Activated naive CD8-positive, alpha-beta T cell treated with anti-CD3 and anti-CD28 coated beads for 36 hours (primary cell): ENCODE data around the gene SETD2. TPM values are rescaled to one million over a fixed set of nuclear protein-coding genes. Genes with fewer than 3 reads are reported as not detected.

ENCODE experiments used
- DNase-seq: peaks from one replicate; pipeline ENCODE4 v3.0.0; 2021
- H3K27ac Mint-ChIP-seq: one replicate; pipeline ENCODE4 v1.8.0; 2022; ENCODE audit warnings: mild to moderate bottlenecking, moderate library complexity, mixed read lengths
- H3K27me3 Mint-ChIP-seq: one replicate; pipeline ENCODE4 v1.8.0; 2022; ENCODE audit warnings: mild to moderate bottlenecking, mixed read lengths
- H3K36me3 Mint-ChIP-seq: one replicate; pipeline ENCODE4 v1.8.0; 2021; ENCODE audit warnings: mild to moderate bottlenecking, mixed read lengths
- H3K4me1 Mint-ChIP-seq: one replicate; pipeline ENCODE4 v1.8.0; 2021; ENCODE audit warnings: mixed read lengths
- H3K4me3 Mint-ChIP-seq: one replicate; pipeline ENCODE4 v1.8.0; 2022; ENCODE audit warnings: mild to moderate bottlenecking, moderate library complexity, mixed read lengths
- H3K9me3 Mint-ChIP-seq: one replicate; pipeline ENCODE4 v1.8.0; 2022; ENCODE audit warnings: mixed read lengths
- total RNA-seq, 2 experiments: library from RNA; stranded (reverse); gene quantifications; one replicate each; pipeline ENCODE4 v1.2.3, GENCODE V29; 2021

Gene SETD2
- total RNA-seq, 2 experiments from 2014 or later: 33.7 to 35.9 TPM

DNA sequence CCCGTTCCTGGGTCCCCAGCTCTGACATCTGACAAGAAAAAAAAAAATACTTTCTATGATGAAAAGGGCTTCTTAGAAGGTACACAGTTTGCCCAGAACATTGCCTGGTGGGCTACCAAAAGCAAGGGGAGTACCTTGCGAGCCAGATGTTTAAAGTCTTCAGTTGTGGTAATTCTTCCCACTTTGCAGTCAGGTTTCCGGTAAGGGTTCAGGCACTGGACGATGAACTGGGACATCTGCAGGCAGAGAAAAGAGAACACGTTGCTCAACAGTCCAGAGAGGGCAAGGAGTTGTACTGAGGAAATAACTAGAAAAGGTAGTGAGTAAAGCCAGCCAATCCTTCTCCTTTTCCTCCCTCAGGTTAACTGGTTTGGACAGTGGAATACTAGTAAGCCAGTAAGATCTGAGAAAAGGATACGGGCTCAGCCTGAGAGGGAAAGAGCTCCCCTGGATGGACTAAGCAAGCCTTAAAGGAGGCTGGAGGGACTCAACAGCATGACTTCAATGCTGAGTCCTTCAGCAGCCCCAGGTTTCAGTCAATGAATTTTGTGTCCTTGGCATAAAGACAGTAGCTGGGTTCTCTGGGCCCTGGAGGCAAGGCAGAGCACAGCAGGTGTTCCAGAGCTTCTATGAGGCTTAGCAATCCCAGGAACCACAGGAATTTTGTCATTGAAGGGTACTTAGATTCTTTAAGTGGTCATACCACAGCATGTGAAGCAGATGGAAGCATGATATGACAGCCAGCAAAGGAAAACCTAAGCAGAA is 146.2 kb downstream of the SETD2 start:
- H3K36me3 Mint-ChIP-seq: peaks cover 31% of the 10 kb centered on the region

DNA sequence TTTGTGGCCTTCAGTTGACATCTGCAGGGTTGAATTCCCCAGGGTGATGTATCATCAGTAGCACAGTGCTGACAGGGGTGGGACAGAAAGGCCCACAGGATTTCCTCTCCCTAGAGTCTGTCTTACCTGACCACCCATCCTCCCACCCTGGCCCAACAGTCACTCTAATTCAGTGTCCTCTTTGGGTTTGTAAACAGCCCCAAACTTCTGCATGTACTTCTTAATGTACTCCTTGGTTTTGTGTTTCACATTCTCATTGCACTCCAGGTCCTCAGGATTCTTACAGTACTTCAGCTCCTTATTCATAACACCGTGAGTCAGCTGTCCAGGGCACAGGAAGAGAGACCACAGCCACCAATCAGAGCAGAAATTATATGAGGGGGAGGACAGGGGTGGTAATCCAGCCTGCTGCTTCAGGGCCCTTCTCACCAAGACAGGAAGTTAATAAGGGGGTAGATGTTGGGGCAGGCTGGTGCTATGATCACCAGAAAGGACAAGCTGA is 146.9 kb downstream of the SETD2 start:
- peak; percentile 60 for DNase-seq
- no peaks in the 10 kb centered on the region for H3K27me3 Mint-ChIP-seq
- peaks cover 29% of the 10 kb centered on the region for H3K36me3 Mint-ChIP-seq
- H3K27ac Mint-ChIP-seq: peak overlapping the region; percentile 93
- H3K4me3 Mint-ChIP-seq: peak overlapping the region; percentile 65
- H3K9me3 Mint-ChIP-seq: no peaks in the 10 kb centered on the region
- peaks cover 51% of the 10 kb centered on the region for H3K4me1 Mint-ChIP-seq

More for the DNA sequence above, 146.2 kb downstream of the SETD2 start:
- Mint-ChIP-seq H3K4me3 (peak overlapping the region; percentile 65), H3K4me1 (peaks cover 53% of the 10 kb centered on the region), H3K27ac (peak overlapping the region; percentile 93), H3K9me3 (no peaks in the 10 kb centered on the region), H3K27me3 (no peaks in the 10 kb centered on the region)
- no peak for DNase-seq

DNA sequence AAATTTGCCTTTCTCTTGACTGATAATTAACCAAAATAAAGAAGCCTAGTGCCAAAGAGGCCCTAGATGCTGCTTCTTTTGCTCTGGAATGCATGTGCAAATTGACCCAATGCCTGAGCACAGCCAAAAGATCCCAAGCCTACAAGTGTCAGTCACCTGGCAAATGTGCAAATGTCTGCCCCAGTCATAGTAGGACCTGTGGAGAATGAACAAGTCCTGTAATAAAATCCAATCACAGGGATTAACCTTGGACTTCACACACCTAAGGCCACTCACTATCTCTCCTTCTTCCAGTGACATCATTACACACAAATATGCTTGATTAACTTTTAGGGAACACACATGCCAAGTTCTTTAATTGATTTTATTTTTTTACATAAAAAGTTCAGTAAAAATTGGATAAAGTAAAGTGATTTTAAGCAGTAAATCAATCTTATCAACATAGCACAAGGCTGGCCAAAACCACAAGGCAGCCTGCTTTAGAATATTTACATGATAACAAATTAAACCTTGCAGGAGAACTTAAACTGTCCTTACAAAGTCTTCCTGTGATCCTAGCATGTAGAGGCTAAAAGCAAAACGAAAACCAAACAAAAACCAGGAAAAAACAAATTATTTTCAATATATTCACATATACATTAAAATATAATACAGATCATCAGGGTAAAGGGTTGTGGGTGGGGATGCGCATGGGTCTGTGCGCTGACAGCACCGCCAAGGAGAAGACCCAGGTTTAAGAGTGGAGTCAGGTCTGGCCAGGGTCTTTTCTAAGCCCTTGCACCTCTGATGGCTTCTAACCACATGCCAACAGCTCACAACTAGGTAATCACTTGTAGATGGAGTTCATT is 147.6 kb downstream of the SETD2 start:
- no peaks in the 10 kb centered on the region for H3K9me3 Mint-ChIP-seq
- no peak for DNase-seq
- H3K27me3 Mint-ChIP-seq: no peaks in the 10 kb centered on the region
- H3K36me3 Mint-ChIP-seq: peaks cover 29% of the 10 kb centered on the region
- peak overlapping the region; percentile 93 for H3K27ac Mint-ChIP-seq
- peaks cover 50% of the 10 kb centered on the region for H3K4me1 Mint-ChIP-seq
- no peak overlapping the region for H3K4me3 Mint-ChIP-seq

DNA sequence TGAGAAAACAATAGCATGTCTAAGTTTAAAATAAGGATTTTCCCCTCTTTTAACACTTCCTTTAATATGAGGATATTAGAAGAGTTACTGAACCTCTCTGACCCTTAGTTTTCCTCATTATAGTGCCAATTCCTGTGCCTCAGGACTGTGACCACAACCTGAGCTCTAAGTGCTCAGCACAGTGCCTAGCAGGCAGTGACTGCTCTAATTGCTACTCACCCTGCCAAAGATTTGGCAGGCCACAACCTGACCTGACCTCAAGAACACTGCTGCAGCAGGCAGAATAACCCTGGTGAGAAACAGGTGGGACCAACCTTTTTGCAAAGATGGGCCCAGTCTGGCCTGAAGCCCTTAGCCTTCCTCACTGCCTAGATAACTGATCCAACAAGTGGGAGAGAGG is 148.8 kb downstream of the SETD2 start:
- Mint-ChIP-seq H3K36me3 (peaks cover 35% of the 10 kb centered on the region), H3K4me1 (peaks cover 47% of the 10 kb centered on the region), H3K27ac (peak overlapping the region; percentile 58), H3K9me3 (no peaks in the 10 kb centered on the region), H3K4me3 (no peak overlapping the region), H3K27me3 (no peaks in the 10 kb centered on the region)
- no peak for DNase-seq

DNA sequence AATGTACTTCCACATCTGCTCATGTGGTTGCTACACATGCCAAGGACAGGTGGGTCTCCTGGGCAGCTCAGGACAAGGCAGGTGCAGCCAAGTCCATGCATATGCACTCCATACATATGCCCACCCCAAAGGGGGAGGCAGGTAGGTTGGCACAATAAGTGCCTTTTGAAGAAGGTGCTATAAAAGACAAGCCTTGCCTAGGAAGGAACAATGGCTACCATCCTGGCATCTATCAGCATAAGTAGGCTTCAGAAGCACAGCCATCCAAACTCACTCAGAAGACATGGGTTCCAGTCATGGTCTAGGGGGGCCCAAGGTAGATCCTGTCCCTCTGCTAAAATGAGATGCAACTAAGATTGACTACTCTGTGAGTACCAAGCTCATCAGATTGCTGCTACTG is 149.9 kb downstream of the SETD2 start:
- H3K27me3 Mint-ChIP-seq: no peaks in the 10 kb centered on the region
- H3K36me3 Mint-ChIP-seq: peaks cover 33% of the 10 kb centered on the region
- H3K4me3 Mint-ChIP-seq: no peak overlapping the region
- H3K9me3 Mint-ChIP-seq: no peaks in the 10 kb centered on the region
- peak overlapping the region; percentile 6 for H3K27ac Mint-ChIP-seq
- DNase-seq: no peak
- peaks cover 43% of the 10 kb centered on the region for H3K4me1 Mint-ChIP-seq

DNA sequence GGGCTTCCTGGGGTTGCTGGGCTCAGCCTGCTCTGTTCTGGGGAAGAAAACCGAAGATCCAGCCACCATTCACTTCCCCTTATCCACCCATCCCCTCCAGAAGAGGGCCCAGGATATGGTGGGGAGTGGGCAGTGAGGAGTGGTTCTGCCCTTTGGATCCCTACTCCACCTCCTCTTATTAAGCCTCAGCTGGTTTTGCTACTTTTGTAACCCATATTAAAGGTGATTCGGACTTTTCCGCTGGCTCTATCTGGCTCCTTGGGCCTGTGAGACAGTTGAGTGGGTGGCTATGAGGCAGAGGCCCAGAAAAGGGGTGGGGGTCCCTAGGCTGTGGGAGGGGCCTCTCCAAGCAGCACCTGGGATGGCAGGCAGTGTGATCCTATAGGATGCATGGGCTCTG is 150.7 kb downstream of the SETD2 start:
- H3K4me3 Mint-ChIP-seq: no peak overlapping the region
- no peaks in the 10 kb centered on the region for H3K9me3 Mint-ChIP-seq
- H3K27ac Mint-ChIP-seq: no peak overlapping the region
- H3K4me1 Mint-ChIP-seq: peaks cover 36% of the 10 kb centered on the region
- H3K27me3 Mint-ChIP-seq: no peaks in the 10 kb centered on the region
- no peak for DNase-seq
- H3K36me3 Mint-ChIP-seq: peaks cover 27% of the 10 kb centered on the region

DNA sequence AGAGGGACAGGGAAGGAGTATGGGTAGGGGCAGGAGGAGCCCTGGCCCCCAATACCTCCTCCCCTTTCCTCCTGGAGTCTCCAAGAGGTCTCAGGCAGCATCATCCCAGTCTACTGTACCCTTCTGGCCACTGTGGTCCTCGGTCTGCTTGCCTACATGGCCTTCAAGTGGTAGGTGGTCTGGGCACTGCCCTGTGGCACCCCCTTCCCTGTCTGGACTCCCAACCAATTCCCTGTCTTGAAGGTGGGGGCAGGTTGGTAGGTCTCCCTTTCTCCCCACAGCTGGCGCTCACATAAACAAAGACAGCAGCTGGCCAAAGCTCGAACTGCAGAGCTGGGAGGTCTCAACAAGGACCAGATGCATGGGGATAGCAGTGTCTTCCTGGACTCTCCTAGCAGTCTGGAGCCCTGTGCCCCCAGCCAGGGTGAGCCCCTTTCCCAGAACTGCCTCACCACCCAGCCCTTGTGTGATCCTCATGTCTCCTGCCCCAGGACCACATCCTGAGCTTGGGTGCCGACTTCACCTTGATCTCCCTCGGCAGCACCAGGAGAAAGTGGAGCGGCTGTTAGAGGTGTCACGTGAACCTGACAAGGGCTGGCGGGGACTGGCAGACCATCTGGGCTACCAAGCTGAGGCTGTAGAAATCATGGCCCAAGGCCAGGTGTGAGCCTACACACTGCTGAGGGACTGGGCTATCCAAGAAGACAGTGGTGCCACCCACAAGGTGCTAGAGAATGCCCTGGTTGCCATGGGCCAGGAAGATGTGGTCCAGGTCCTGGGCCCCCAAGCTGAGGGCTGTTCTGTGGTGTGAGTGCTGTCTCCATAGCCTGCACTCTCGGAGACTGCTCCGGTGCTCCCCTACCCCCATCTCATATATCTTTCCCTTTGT is 151.3 kb downstream of the SETD2 start:
- H3K27me3 Mint-ChIP-seq: no peaks in the 10 kb centered on the region
- H3K9me3 Mint-ChIP-seq: no peaks in the 10 kb centered on the region
- no peak for DNase-seq
- no peak overlapping the region for H3K27ac Mint-ChIP-seq
- H3K4me1 Mint-ChIP-seq: peaks cover 30% of the 10 kb centered on the region
- H3K36me3 Mint-ChIP-seq: peaks cover 23% of the 10 kb centered on the region
- no peak overlapping the region for H3K4me3 Mint-ChIP-seq

DNA sequence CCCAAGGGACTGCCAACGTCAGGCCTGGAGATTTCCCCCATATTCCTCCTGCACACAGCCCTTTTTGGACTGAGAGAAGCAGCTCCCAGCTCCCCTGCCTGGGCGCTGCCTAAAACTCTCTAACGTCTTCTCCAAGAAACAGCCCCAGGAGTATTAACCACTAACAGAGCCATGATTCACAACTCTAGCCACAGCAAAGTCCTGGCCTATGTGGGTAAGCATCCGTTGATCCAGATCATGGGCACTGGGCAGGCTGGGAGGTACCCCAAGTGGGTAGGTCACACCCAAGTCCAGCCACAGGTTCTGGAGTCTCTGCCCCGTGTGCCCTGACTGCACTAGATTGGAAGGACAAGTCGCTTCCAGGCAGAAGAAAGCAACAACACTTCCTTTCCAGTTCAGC is 152.5 kb downstream of the SETD2 start:
- H3K27ac Mint-ChIP-seq: peak overlapping the region; percentile 36
- DNase-seq: no peak
- no peaks in the 10 kb centered on the region for H3K27me3 Mint-ChIP-seq
- H3K9me3 Mint-ChIP-seq: no peaks in the 10 kb centered on the region
- peaks cover 15% of the 10 kb centered on the region for H3K36me3 Mint-ChIP-seq
- peaks cover 18% of the 10 kb centered on the region for H3K4me1 Mint-ChIP-seq
- H3K4me3 Mint-ChIP-seq: no peak overlapping the region

DNA sequence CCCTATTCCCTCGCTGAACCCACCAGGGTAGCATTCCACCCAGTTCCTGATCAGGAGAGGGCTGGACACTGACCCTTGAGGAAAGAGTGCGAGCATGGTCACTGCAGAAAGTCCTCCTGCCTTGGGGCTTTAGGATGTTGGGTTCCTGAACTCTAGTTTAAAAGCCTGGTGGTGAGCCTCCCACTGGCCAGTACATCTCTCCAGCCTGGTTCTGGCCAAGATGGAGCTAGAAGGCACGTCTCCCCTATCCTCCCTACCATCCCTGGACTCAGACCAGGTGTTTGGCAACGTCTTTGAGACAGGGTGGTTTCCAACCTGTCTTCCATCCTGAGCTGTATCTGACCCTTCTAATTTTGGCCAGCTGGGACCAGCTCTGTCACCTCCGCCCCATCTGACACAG is 153.0 kb downstream of the SETD2 start:
- Mint-ChIP-seq H3K4me3 (no peak overlapping the region), H3K27ac (no peak overlapping the region)

DNA sequence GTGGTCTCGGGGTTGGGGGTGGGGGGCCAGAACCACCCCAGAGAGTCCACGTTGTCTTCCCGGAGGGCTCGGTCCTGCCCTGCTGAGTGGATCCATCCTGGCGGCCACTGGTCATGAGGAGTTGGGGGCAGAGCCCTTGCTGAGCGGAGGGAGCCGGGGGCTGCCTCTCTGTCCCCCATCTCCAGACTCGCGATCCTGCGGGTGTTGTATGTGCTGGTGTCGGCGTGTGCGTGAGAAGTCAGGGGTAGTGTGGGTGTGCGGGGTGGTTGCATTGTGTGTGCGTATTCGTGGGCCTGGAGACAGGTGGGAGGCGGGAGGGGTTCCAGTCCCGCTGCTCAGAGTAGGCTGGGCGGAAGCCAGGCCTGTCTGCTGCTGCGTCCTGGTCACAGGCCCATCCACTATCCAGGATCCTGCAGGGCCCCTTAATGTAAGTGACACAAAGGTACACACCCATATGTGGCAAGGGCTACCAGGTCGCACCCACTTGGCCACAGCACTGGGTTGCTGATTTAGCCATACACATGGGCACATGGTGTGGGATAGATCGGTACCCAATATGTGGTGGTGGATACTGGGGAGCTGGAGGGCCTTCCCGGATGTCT is 153.7 kb downstream of the SETD2 start:
- Mint-ChIP-seq H3K4me1 (peaks cover 14% of the 10 kb centered on the region), H3K9me3 (no peaks in the 10 kb centered on the region), H3K4me3 (peak overlapping the region; percentile 72), H3K27ac (peak overlapping the region; percentile 91), H3K27me3 (no peaks in the 10 kb centered on the region), H3K36me3 (peaks cover 11% of the 10 kb centered on the region)
- no peak for DNase-seq

More for the DNA sequence above, 153.0 kb downstream of the SETD2 start:
- Mint-ChIP-seq H3K36me3 (peaks cover 15% of the 10 kb centered on the region), H3K27me3 (no peaks in the 10 kb centered on the region), H3K4me1 (peaks cover 16% of the 10 kb centered on the region), H3K9me3 (no peaks in the 10 kb centered on the region)
- DNase-seq: no peak

DNA sequence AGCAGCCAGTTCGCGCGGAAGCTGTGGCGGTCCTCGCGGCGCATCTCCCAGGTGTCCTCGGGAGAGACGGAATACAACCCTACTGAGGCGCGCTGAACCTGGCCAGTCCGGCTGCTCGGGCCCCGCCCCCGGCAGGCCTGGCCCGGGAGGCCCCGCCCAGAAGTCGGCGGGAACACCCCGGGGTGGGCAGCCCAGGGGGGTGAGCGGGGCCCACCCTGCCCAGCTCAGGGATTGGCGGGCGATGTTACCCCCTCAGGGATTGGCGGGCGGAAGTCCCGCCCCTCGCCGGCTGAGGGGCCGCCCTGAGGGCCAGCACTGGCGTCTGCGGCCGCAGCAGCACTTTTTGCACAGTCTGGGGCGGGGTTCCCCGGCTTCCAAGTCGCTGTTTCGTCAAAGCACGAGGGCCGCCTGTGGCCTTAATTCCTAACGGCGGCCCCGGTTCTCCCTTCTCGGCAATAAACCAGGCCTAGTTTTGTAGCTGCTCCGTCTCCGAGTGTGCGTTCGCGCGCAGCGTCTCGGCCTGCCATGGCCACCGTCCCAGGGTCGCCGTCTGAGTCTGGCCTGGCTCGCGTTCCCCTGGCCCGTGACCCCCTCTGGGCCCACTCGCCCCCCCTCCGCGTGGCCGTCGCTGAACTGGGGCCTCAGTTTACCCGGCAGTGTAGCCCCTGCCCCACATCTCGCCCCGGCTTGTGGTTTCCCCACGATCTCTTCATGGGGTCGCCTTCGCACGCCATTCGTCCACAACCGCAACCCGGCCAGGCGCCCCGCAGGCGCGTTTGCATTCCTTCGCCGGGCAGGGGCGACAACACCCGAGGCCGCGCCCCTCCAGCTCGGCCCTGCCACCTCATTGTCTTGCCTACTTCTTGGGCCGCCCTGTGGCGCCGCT is 154.4 kb downstream of the SETD2 start:
- peak; percentile 93 for DNase-seq
- H3K4me1 Mint-ChIP-seq: peaks cover 12% of the 10 kb centered on the region
- H3K36me3 Mint-ChIP-seq: peaks cover 10% of the 10 kb centered on the region
- H3K27me3 Mint-ChIP-seq: no peaks in the 10 kb centered on the region
- peak overlapping the region; percentile 91 for H3K27ac Mint-ChIP-seq
- H3K9me3 Mint-ChIP-seq: no peaks in the 10 kb centered on the region
- peak overlapping the region; percentile 72 for H3K4me3 Mint-ChIP-seq

DNA sequence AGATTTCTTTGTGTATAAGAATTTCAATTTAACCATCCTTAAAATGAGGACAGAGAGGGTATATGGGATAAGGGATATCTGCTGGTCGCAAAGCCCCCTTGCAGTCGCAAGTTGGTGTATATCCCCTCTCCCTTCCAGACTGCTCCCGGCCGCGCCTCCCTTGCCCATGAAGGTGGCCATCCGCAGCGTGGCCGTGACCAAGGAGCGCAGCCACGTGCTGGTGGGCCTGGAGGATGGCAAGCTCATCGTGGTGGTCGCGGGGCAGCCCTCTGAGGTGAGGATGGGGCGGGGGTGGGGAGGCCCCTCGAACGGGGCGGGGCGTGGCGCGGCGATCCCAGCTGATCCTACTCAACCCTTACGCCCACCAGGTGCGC is 155.1 kb downstream of the SETD2 start:
- no peak overlapping the region for H3K27ac Mint-ChIP-seq
- no peak overlapping the region for H3K4me3 Mint-ChIP-seq
- peaks cover 12% of the 10 kb centered on the region for H3K36me3 Mint-ChIP-seq

DNA sequence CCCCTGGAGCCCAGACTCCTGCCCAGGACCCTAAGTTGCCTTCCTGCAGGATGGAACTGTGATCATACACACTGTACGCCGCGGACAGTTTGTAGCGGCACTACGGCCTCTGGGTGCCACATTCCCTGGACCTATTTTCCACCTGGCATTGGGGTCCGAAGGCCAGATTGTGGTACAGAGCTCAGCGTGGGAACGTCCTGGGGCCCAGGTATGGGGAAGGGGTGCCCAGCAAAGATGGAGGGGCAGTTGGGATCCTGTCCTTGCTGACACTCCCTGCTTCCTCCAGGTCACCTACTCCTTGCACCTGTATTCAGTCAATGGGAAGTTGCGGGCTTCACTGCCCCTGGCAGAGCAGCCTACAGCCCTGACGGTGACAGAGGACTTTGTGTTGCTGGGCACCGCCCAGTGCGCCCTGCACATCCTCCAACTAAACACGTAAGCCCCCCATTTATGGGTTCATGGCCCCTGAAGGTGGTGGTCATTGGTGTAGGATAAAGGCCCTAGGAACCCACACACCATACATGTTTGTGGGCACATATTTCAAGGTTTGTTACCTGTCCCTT is 155.6 kb downstream of the SETD2 start:
- Mint-ChIP-seq H3K4me1 (peaks cover 12% of the 10 kb centered on the region), H3K27me3 (no peaks in the 10 kb centered on the region), H3K36me3 (peaks cover 15% of the 10 kb centered on the region), H3K9me3 (no peaks in the 10 kb centered on the region), H3K27ac (no peak overlapping the region), H3K4me3 (no peak overlapping the region)
- DNase-seq: no peak

More for the DNA sequence above, 155.1 kb downstream of the SETD2 start:
- peaks cover 12% of the 10 kb centered on the region for H3K4me1 Mint-ChIP-seq
- H3K9me3 Mint-ChIP-seq: no peaks in the 10 kb centered on the region
- H3K27me3 Mint-ChIP-seq: no peaks in the 10 kb centered on the region
- DNase-seq: no peak
